ENCODE data around the gene CHD3. TPM values are rescaled to one million over a fixed set of nuclear protein-coding genes. Genes with fewer than 3 reads are reported as not detected.

The CHD3 gene
- total and polyA plus RNA-seq, 2 donors (not counting 1 experiment from before 2014, with no cell fraction given) = 68.1 to 69.1 TPM

- intact Hi-C loops (cut with micrococcal nuclease) = no loop called here
- Histone ChIP-seq H3K27me3 (replicated peaks in 1 of 4; ENCODE audit: control extremely low read depth in 1 of 4, control insufficient read depth in 3 of 4, insufficient read depth in 4 of 4, low read length in 3 of 4) (no peaks in the 10 kb centered on the region), H3K27ac (ENCODE audit: low read length in 2 of 2) (no peak overlapping the region), H3K4me1 (ENCODE audit: control insufficient read depth in 2 of 2, insufficient read depth in 2 of 2, low read length in 2 of 2) (peaks cover 15 to 21% of the 10 kb centered on the region in 2 donors), H2AFZ (ENCODE audit: insufficient read depth, low read depth, low read length, poor library complexity, severe bottlenecking) (no peak overlapping the region), H3K79me2 (ENCODE audit: control insufficient read depth, insufficient read depth, low read length) (peaks cover 33% of the 10 kb centered on the region), H3K9me3 (ENCODE audit: control extremely low read depth in 1 of 3, control insufficient read depth in 2 of 3, insufficient read depth in 1 of 3, low read length in 2 of 3) (no peaks in the 10 kb centered on the region), H3K9ac (ENCODE audit: low read length) (no peak overlapping the region), H3K36me3 (replicated peaks in 1 of 2; ENCODE audit: control extremely low read depth in 1 of 2, control insufficient read depth in 1 of 2, extremely low read depth in 1 of 2, insufficient read depth in 2 of 2, low read length in 1 of 2) (peaks cover 13 to 29% of the 10 kb centered on the region in 2 experiments), H3K4me3 (ENCODE audit: control extremely low read depth in 1 of 5, extremely low read depth in 1 of 5, insufficient read depth in 1 of 5, low read depth in 2 of 5, low read length in 4 of 5) (no peak overlapping the region), H4K20me1 (ENCODE audit: control insufficient read depth, insufficient read depth, low read length, poor library complexity, severe bottlenecking) (peaks cover 2% of the 10 kb centered on the region), H3K4me2 (replicated peaks; ENCODE audit: low read depth, low read length, poor library complexity, severe bottlenecking) (no peak overlapping the region)
- TF ChIP-seq CTCF (IDR thresholded peaks at IDR 0.05) (no peak), EZH2 (IDR thresholded peaks at IDR 0.05; ENCODE audit: borderline replicate concordance, insufficient read depth, low read depth, low read length, poor library complexity, severe bottlenecking) (no peak)
- DNase-seq (no peak), ATAC-seq (ENCODE audit: low read depth) (no peak)
- peaks cover 31% of the 10 kb centered on the region for H3K4me1 Mint-ChIP-seq
- H3K4me3 Mint-ChIP-seq = no peak overlapping the region
- no peaks in the 10 kb centered on the region for H3K27me3 Mint-ChIP-seq
- no peak overlapping the region for H3K27ac Mint-ChIP-seq
- POLR2A ChIA-PET = interaction anchor here (0.5 kb wide), 1 partner anchor 43 kb away, joined by 3 read pairs; no protein-coding TSS in a partner anchor
- H3K9me3 Mint-ChIP-seq (ENCODE audit: insufficient read depth) = no peaks in the 10 kb centered on the region
- CTCF ChIA-PET = interaction anchor here (0.6 to 6.6 kb wide), 4 partner anchors 10 to 796 kb away, joined by 3 to 48 read pairs (median 4); no protein-coding TSS in a partner anchor
These were observed 47.3 kb downstream of the CHD3 start for GRCh38 chr17:7935859-7936258.

- POLR2A ChIA-PET = no interaction called here
- intact Hi-C loops (cut with micrococcal nuclease) = no loop called here
- WGBS (ENCODE audit: insufficient coverage) = 100% methylated on average over 4 of the region's 4 CpGs
These were observed 51.4 kb downstream of the CHD3 start for GRCh38 chr17:7940034-7940433.

More at GRCh38 chr17:7940034-7940433, 51.4 kb downstream of the CHD3 start:
- CTCF ChIA-PET = interaction anchor here (1.5 to 2.2 kb wide), 2 partner anchors 49 to 77 kb away, joined by 4 to 12 read pairs; no protein-coding TSS in a partner anchor
- no peaks in the 10 kb centered on the region for H3K79me2 ChIP-seq (ENCODE audit: control insufficient read depth, insufficient read depth, low read length)
- no peak overlapping the region for H3K4me3 ChIP-seq (ENCODE audit: control extremely low read depth in 1 of 5, extremely low read depth in 1 of 5, insufficient read depth in 1 of 5, low read depth in 2 of 5, low read length in 4 of 5)
- no peaks in the 10 kb centered on the region for H3K4me1 Mint-ChIP-seq
- no peak overlapping the region for H3K27ac ChIP-seq (ENCODE audit: low read length in 2 of 2)
- H3K27me3 ChIP-seq (replicated peaks in 1 of 4; ENCODE audit: control extremely low read depth in 1 of 4, control insufficient read depth in 3 of 4, insufficient read depth in 4 of 4, low read length in 3 of 4) = no peaks in the 10 kb centered on the region
- no peak overlapping the region for H3K4me2 ChIP-seq (replicated peaks; ENCODE audit: low read depth, low read length, poor library complexity, severe bottlenecking)
- H3K9me3 ChIP-seq (ENCODE audit: control extremely low read depth in 1 of 3, control insufficient read depth in 2 of 3, insufficient read depth in 1 of 3, low read length in 2 of 3) = no peaks in the 10 kb centered on the region
- no peak for DNase-seq
- TF ChIP-seq EZH2 (IDR thresholded peaks at IDR 0.05; ENCODE audit: borderline replicate concordance, insufficient read depth, low read depth, low read length, poor library complexity, severe bottlenecking) = no peak
- TF ChIP-seq CTCF (IDR thresholded peaks at IDR 0.05) = no peak
- no peak overlapping the region for H3K27ac Mint-ChIP-seq
- H3K27me3 Mint-ChIP-seq = no peaks in the 10 kb centered on the region
- no peak overlapping the region for H3K9ac ChIP-seq (ENCODE audit: low read length)
- no peak overlapping the region for H2AFZ ChIP-seq (ENCODE audit: insufficient read depth, low read depth, low read length, poor library complexity, severe bottlenecking)
- H4K20me1 ChIP-seq (ENCODE audit: control insufficient read depth, insufficient read depth, low read length, poor library complexity, severe bottlenecking) = no peaks in the 10 kb centered on the region
- no peak for ATAC-seq (ENCODE audit: low read depth)
- H3K4me1 ChIP-seq (ENCODE audit: control insufficient read depth in 2 of 2, insufficient read depth in 2 of 2, low read length in 2 of 2) = peaks cover 0 to 4% of the 10 kb centered on the region in 2 donors
- peaks cover 13 to 49% of the 10 kb centered on the region in 2 experiments for H3K36me3 ChIP-seq (replicated peaks in 1 of 2; ENCODE audit: control extremely low read depth in 1 of 2, control insufficient read depth in 1 of 2, extremely low read depth in 1 of 2, insufficient read depth in 2 of 2, low read length in 1 of 2)
- no peak overlapping the region for H3K4me3 Mint-ChIP-seq
- H3K9me3 Mint-ChIP-seq (ENCODE audit: insufficient read depth) = no peaks in the 10 kb centered on the region

Measured in B cell (primary cell).